Neural cell (in vitro differentiated cells): ENCODE measurements around the gene PDS5A.

Source experiments
- CTCF ChIP-seq: fragments of 450-650 bp; IDR thresholded peaks from 2 replicates; pipeline ENCODE4 v1.5.1; 2014; ENCODE audit warnings: antibody characterized with exemption, mild to moderate bottlenecking, moderate library complexity; ENCODE audit not compliant: poor library complexity, severe bottlenecking
- EP300 ChIP-seq: fragments of 450-650 bp; conservative IDR thresholded peaks from 2 replicates; pipeline ENCODE4 v1.6.1; 2014; ENCODE audit warnings: antibody characterized with exemption, mild to moderate bottlenecking, moderate library complexity; ENCODE audit not compliant: poor library complexity, severe bottlenecking
- EZH2 ChIP-seq: fragments of 200-600, 300-800 bp; shearing (Covaris generic), sonication (generic); IDR thresholded peaks from 2 replicates; pipeline ENCODE4 v1.6.1; 2014; ENCODE audit warnings: antibody characterized with exemption, low read length, borderline replicate concordance, mild to moderate bottlenecking; ENCODE audit not compliant: insufficient read depth, poor library complexity, severe bottlenecking
- POLR2AphosphoS5 ChIP-seq: IDR thresholded peaks from 2 replicates; pipeline ENCODE4 v1.6.1; 2012
- REST ChIP-seq: IDR thresholded peaks from 2 replicates; pipeline ENCODE4 v1.6.1; 2012; ENCODE audit warnings: borderline replicate concordance

- TF ChIP-seq CTCF (no peak), EP300 (no peak), POLR2AphosphoS5 (no peak), EZH2 (no peak), REST (no peak)
Measured at GRCh38 chr4:39841894-39842293, 135.8 kb downstream of the PDS5A start.
